ENCODE measurements around the gene TTC21A. TPM values are rescaled to one million over a fixed set of nuclear protein-coding genes. Genes with fewer than 3 reads are reported as not detected.

TTC21A gene
- total RNA-seq, 1 donor from 2014 or later = 9.8 TPM

- DNase-seq (ENCODE audit: extremely low spot score, unreplicated experiment) = no peak
- H3K27ac Mint-ChIP-seq = no peak overlapping the region
- H3K4me3 Mint-ChIP-seq = no peak overlapping the region
- H3K4me1 Mint-ChIP-seq (ENCODE audit: unreplicated experiment) = peaks cover 23% of the 10 kb centered on the region
- TF ChIP-seq, protein P1, sequence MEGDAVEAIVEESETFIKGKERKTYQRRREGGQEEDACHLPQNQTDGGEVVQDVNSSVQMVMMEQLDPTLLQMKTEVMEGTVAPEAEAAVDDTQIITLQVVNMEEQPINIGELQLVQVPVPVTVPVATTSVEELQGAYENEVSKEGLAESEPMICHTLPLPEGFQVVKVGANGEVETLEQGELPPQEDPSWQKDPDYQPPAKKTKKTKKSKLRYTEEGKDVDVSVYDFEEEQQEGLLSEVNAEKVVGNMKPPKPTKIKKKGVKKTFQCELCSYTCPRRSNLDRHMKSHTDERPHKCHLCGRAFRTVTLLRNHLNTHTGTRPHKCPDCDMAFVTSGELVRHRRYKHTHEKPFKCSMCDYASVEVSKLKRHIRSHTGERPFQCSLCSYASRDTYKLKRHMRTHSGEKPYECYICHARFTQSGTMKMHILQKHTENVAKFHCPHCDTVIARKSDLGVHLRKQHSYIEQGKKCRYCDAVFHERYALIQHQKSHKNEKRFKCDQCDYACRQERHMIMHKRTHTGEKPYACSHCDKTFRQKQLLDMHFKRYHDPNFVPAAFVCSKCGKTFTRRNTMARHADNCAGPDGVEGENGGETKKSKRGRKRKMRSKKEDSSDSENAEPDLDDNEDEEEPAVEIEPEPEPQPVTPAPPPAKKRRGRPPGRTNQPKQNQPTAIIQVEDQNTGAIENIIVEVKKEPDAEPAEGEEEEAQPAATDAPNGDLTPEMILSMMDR (conservative IDR thresholded peaks at IDR 0.05) = no peak
- no peaks in the 10 kb centered on the region for H3K27me3 Mint-ChIP-seq
- no peaks in the 10 kb centered on the region for H3K9me3 Mint-ChIP-seq
- H3K36me3 Mint-ChIP-seq = peaks cover 16% of the 10 kb centered on the region
Observed at GRCh38 chr3:39103324-39103693, 4.2 kb upstream of the TTC21A start.

DNA sequence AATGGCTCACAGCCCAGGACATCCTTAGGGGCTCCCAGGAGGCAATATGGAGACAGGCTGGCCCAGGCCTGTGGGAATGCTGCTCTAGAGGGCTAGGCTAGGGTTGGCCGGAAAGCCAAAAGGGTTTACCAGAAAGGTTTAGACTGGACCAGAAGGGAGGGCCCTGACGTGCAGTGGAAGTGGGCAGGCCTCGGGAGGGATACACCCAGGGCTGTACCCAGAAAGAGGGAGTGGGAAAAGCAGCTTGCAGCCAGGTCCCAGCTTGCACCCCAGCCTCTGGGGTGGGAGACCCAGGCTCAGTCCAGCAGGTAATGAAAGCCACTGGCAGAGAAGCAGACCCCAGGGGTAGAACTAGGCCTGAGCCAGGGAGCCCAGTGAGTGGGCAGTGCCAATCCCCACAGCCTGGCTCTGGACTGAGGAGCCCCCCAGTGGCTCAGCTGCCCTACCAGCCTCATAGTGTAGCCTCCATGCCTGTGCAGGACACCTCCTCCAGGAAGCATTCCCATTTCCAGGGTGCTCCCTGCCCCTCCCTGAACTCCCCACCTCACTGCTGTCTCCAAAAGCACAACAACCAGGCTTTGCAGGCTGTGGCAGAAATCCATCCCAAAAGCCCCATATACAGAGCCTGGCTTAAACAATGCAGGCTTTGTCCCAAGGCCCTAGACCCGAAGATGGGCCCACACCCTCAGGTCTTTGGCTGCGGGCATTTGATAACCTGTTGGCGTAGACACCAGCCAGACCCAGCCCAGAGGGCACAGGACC lies 3.5 kb upstream of the TTC21A start:
- Mint-ChIP-seq H3K4me3 (no peak overlapping the region), H3K27me3 (no peaks in the 10 kb centered on the region), H3K27ac (no peak overlapping the region), H3K36me3 (peaks cover 16% of the 10 kb centered on the region), H3K9me3 (no peaks in the 10 kb centered on the region), H3K4me1 (ENCODE audit: unreplicated experiment) (peaks cover 29% of the 10 kb centered on the region)
- TF ChIP-seq, protein P1 (conservative IDR thresholded peaks at IDR 0.05) = no peak
- no peak for DNase-seq (ENCODE audit: extremely low spot score, unreplicated experiment)

GRCh38 chr3:39104961-39105686 lies 2.4 kb upstream of the TTC21A start:
- Mint-ChIP-seq H3K9me3 (no peaks in the 10 kb centered on the region), H3K27ac (peak overlapping the region; percentile 28), H3K4me1 (ENCODE audit: unreplicated experiment) (peaks cover 29% of the 10 kb centered on the region), H3K27me3 (no peaks in the 10 kb centered on the region), H3K36me3 (peaks cover 16% of the 10 kb centered on the region), H3K4me3 (peak overlapping the region; percentile 97)
- DNase-seq (ENCODE audit: extremely low spot score, unreplicated experiment) = peak; percentile 47
- TF ChIP-seq, protein P1 (conservative IDR thresholded peaks at IDR 0.05) = no peak

GRCh38 chr3:39105687-39106063 lies 1.8 kb upstream of the TTC21A start:
- peak overlapping the region; percentile 97 for H3K4me3 Mint-ChIP-seq
- peak; percentile 10 for DNase-seq (ENCODE audit: extremely low spot score, unreplicated experiment)
- peaks cover 16% of the 10 kb centered on the region for H3K36me3 Mint-ChIP-seq
- TF ChIP-seq, protein P1 (conservative IDR thresholded peaks at IDR 0.05) = no peak
- H3K27me3 Mint-ChIP-seq = no peaks in the 10 kb centered on the region
- peak overlapping the region; percentile 76 for H3K27ac Mint-ChIP-seq
- H3K4me1 Mint-ChIP-seq (ENCODE audit: unreplicated experiment) = peaks cover 29% of the 10 kb centered on the region
- H3K9me3 Mint-ChIP-seq = no peaks in the 10 kb centered on the region

- TF ChIP-seq, protein P1 (conservative IDR thresholded peaks at IDR 0.05) = no peak
- peak overlapping the region; percentile 76 for H3K27ac Mint-ChIP-seq
- H3K4me3 Mint-ChIP-seq = peak overlapping the region; percentile 97
- H3K4me1 Mint-ChIP-seq (ENCODE audit: unreplicated experiment) = peaks cover 29% of the 10 kb centered on the region
- H3K36me3 Mint-ChIP-seq = peaks cover 16% of the 10 kb centered on the region
- no peaks in the 10 kb centered on the region for H3K9me3 Mint-ChIP-seq
- H3K27me3 Mint-ChIP-seq = no peaks in the 10 kb centered on the region
- DNase-seq (ENCODE audit: extremely low spot score, unreplicated experiment) = no peak
Observed at GRCh38 chr3:39106281-39106811, 1.1 kb upstream of the TTC21A start.
